ENCODE measurements around the gene SFTPA2. TPM values are rescaled to one million over a fixed set of nuclear protein-coding genes. Genes with fewer than 3 reads are reported as not detected.
"Not testable (repeated sequence)": the region's sequence is repeated elsewhere in the genome, so short reads cannot be mapped to it uniquely, and the experiment has no call there.

SFTPA2 gene
- total RNA-seq, 3 donors from 2014 or later, result 0.98 TPM; not detected in 2

- Histone ChIP-seq H3K4me1 (no peaks in the 10 kb centered on the region), H3K9me3 (no peaks in the 10 kb centered on the region), H3K27me3 (no peaks in the 10 kb centered on the region), H3K4me3 (no peak overlapping the region), H3K36me3 (no peaks in the 10 kb centered on the region), H3K27ac (no peak overlapping the region)
- intact Hi-C loops (cut with DNase I; ENCODE audit: low total_unique reads), result no loop called here
- TF ChIP-seq CTCF (IDR thresholded peaks at IDR 0.05), result no peak
- no peak for TF ChIP-seq POLR2AphosphoS5 (IDR thresholded peaks at IDR 0.05)
- TF ChIP-seq POLR2A (IDR thresholded peaks at IDR 0.05), result no peak
- no peak for DNase-seq (ENCODE audit: low spot score in 2 of 2)
Observed at GRCh38 chr10:79547973-79548372, 12.2 kb downstream of the SFTPA2 start.

- DNase-seq (ENCODE audit: low spot score in 2 of 2); H3K27ac ChIP-seq; H3K36me3 ChIP-seq; intact Hi-C loops (cut with DNase I; ENCODE audit: low total_unique reads); H3K4me3 ChIP-seq; H3K9me3 ChIP-seq; H3K27me3 ChIP-seq; H3K4me1 ChIP-seq: not testable (repeated sequence)
Observed at GRCh38 chr10:79547128-79547527, 13.1 kb downstream of the SFTPA2 start.

- H3K4me1 ChIP-seq; H3K9me3 ChIP-seq; H3K36me3 ChIP-seq; DNase-seq (ENCODE audit: low spot score in 2 of 2); H3K27me3 ChIP-seq; H3K4me3 ChIP-seq; intact Hi-C loops (cut with DNase I; ENCODE audit: low total_unique reads); H3K27ac ChIP-seq: not testable (repeated sequence)
Observed at GRCh38 chr10:79544926-79545659, 15.1 kb downstream of the SFTPA2 start.

- H3K4me1 ChIP-seq; H3K9me3 ChIP-seq; H3K4me3 ChIP-seq; H3K27me3 ChIP-seq; intact Hi-C loops (cut with DNase I; ENCODE audit: low total_unique reads); H3K36me3 ChIP-seq; H3K27ac ChIP-seq; DNase-seq (ENCODE audit: low spot score in 2 of 2): not testable (repeated sequence)
Observed at GRCh38 chr10:79544408-79544807, 15.8 kb downstream of the SFTPA2 start.

GRCh38 chr10:79542626-79543025 is 17.6 kb downstream of the SFTPA2 start:
- intact Hi-C loops (cut with DNase I; ENCODE audit: low total_unique reads), result no loop called here
- DNase-seq (ENCODE audit: low spot score in 2 of 2), result no peak
- H3K4me1 ChIP-seq, result no peaks in the 10 kb centered on the region
- no peak overlapping the region for H3K4me3 ChIP-seq
- H3K27ac ChIP-seq, result no peak overlapping the region
- no peaks in the 10 kb centered on the region for H3K27me3 ChIP-seq
- TF ChIP-seq CTCF (IDR thresholded peaks at IDR 0.05), result no peak
- TF ChIP-seq POLR2AphosphoS5 (IDR thresholded peaks at IDR 0.05), result no peak
- TF ChIP-seq POLR2A (IDR thresholded peaks at IDR 0.05), result no peak
- no peaks in the 10 kb centered on the region for H3K9me3 ChIP-seq
- H3K36me3 ChIP-seq, result no peaks in the 10 kb centered on the region

- H3K4me1 ChIP-seq; H3K4me3 ChIP-seq; H3K9me3 ChIP-seq; DNase-seq (ENCODE audit: low spot score in 2 of 2); H3K27me3 ChIP-seq; H3K36me3 ChIP-seq; intact Hi-C loops (cut with DNase I; ENCODE audit: low total_unique reads); H3K27ac ChIP-seq: not testable (repeated sequence)
Observed at GRCh38 chr10:79540930-79541329, 19.3 kb downstream of the SFTPA2 start.

- H3K9me3 ChIP-seq; H3K4me1 ChIP-seq; DNase-seq (ENCODE audit: low spot score in 2 of 2); H3K27me3 ChIP-seq; H3K4me3 ChIP-seq; H3K27ac ChIP-seq; H3K36me3 ChIP-seq; intact Hi-C loops (cut with DNase I; ENCODE audit: low total_unique reads): not testable (repeated sequence)
Observed at GRCh38 chr10:79538311-79538710, 21.9 kb downstream of the SFTPA2 start.

- DNase-seq (ENCODE audit: low spot score in 2 of 2); H3K4me3 ChIP-seq; H3K27ac ChIP-seq; H3K36me3 ChIP-seq; H3K27me3 ChIP-seq; H3K9me3 ChIP-seq; intact Hi-C loops (cut with DNase I; ENCODE audit: low total_unique reads); H3K4me1 ChIP-seq: not testable (repeated sequence)
Observed at GRCh38 chr10:79533903-79534175, 26.4 kb downstream of the SFTPA2 start.

- H3K4me1 ChIP-seq; H3K36me3 ChIP-seq; H3K4me3 ChIP-seq; H3K27me3 ChIP-seq; H3K27ac ChIP-seq; intact Hi-C loops (cut with DNase I; ENCODE audit: low total_unique reads); DNase-seq (ENCODE audit: low spot score in 2 of 2); H3K9me3 ChIP-seq: not testable (repeated sequence)
Observed at GRCh38 chr10:79533142-79533902, 26.9 kb downstream of the SFTPA2 start.

GRCh38 chr10:79528261-79528660 is 31.9 kb downstream of the SFTPA2 start:
- H3K36me3 ChIP-seq; H3K27me3 ChIP-seq; H3K4me3 ChIP-seq; H3K27ac ChIP-seq; intact Hi-C loops (cut with DNase I; ENCODE audit: low total_unique reads); H3K9me3 ChIP-seq; DNase-seq (ENCODE audit: low spot score in 2 of 2); H3K4me1 ChIP-seq: not testable (repeated sequence)

- H3K4me1 ChIP-seq; H3K36me3 ChIP-seq; intact Hi-C loops (cut with DNase I; ENCODE audit: low total_unique reads); H3K4me3 ChIP-seq; H3K27ac ChIP-seq; DNase-seq (ENCODE audit: low spot score in 2 of 2); H3K27me3 ChIP-seq; H3K9me3 ChIP-seq: not testable (repeated sequence)
Observed at GRCh38 chr10:79525049-79525710, 35.0 kb downstream of the SFTPA2 start.
